Neural cell (in vitro differentiated cells): ENCODE measurements around the gene PCED1B.

ENCODE experiments used
- EP300 ChIP-seq: fragments of 450-650 bp; conservative IDR thresholded peaks from 2 replicates; pipeline ENCODE4 v1.6.1; 2014; ENCODE audit warnings: antibody characterized with exemption, mild to moderate bottlenecking, moderate library complexity; ENCODE audit not compliant: poor library complexity, severe bottlenecking
- EZH2 ChIP-seq: fragments of 200-600, 300-800 bp; shearing (Covaris generic), sonication (generic); IDR thresholded peaks from 2 replicates; pipeline ENCODE4 v1.6.1; 2014; ENCODE audit warnings: antibody characterized with exemption, low read length, borderline replicate concordance, mild to moderate bottlenecking; ENCODE audit not compliant: insufficient read depth, poor library complexity, severe bottlenecking
- POLR2AphosphoS5 ChIP-seq: IDR thresholded peaks from 2 replicates; pipeline ENCODE4 v1.6.1; 2012
- RAD21 ChIP-seq: fragments of 450-650 bp; conservative IDR thresholded peaks from 2 replicates; pipeline ENCODE4 v1.6.1; 2014; ENCODE audit warnings: antibody characterized with exemption, mild to moderate bottlenecking, moderate library complexity
- TAF1 ChIP-seq: IDR thresholded peaks from 2 replicates; pipeline ENCODE4 v1.6.1; 2012; ENCODE audit warnings: low read depth
- TF ChIP-seq, protein P1 (sequence below): fragments of 450-650 bp; IDR thresholded peaks from 2 replicates; pipeline ENCODE4 v1.5.1; 2014; ENCODE audit warnings: antibody characterized with exemption, mild to moderate bottlenecking, moderate library complexity; ENCODE audit not compliant: poor library complexity, severe bottlenecking
- TF ChIP-seq, protein P2 (sequence below): IDR thresholded peaks from 2 replicates; pipeline ENCODE4 v1.6.1; 2012; ENCODE audit warnings: borderline replicate concordance

DNA sequence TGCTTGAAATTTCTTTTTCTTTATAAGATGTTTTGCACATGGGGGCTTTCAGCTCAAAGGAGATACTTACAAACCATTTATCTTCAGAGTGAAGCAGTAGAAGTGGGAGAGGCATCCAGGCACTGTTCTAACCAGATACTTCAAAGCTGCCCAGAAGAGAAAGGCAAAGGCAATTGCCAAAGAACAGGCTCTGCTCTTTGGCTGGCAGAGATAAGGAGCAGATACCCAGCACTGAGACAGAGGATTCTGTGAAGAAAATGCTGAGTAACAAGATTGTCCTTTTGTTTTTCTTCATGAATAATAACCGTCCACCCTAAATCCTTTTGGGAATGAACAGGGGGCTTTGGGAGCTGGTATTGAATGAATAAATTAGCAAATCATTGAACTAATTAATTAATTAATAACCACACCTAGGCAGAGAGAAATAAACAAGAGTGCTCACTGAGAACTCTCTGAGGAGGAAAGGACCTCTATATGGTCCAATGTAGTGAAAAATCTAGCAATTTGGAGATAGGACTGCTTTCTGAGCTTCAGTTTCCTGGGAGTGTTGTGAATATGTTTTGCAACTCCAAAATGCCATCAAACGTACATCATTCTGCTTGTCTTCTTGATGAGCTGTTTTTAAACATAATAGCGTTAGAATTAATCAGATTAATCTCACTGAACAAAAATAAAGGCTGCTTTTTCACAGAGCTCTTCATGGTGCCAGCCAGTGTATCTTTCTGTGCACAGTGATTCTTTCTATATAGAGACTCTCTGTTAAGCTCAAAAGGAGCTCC is 193.2 kb downstream of the PCED1B start:
- TF ChIP-seq POLR2AphosphoS5 (no peak), EZH2 (no peak), RAD21 (no peak), TAF1 (no peak), EP300 (no peak)
- TF ChIP-seq, protein P1, sequence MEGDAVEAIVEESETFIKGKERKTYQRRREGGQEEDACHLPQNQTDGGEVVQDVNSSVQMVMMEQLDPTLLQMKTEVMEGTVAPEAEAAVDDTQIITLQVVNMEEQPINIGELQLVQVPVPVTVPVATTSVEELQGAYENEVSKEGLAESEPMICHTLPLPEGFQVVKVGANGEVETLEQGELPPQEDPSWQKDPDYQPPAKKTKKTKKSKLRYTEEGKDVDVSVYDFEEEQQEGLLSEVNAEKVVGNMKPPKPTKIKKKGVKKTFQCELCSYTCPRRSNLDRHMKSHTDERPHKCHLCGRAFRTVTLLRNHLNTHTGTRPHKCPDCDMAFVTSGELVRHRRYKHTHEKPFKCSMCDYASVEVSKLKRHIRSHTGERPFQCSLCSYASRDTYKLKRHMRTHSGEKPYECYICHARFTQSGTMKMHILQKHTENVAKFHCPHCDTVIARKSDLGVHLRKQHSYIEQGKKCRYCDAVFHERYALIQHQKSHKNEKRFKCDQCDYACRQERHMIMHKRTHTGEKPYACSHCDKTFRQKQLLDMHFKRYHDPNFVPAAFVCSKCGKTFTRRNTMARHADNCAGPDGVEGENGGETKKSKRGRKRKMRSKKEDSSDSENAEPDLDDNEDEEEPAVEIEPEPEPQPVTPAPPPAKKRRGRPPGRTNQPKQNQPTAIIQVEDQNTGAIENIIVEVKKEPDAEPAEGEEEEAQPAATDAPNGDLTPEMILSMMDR = no peak
- TF ChIP-seq, protein P2, sequence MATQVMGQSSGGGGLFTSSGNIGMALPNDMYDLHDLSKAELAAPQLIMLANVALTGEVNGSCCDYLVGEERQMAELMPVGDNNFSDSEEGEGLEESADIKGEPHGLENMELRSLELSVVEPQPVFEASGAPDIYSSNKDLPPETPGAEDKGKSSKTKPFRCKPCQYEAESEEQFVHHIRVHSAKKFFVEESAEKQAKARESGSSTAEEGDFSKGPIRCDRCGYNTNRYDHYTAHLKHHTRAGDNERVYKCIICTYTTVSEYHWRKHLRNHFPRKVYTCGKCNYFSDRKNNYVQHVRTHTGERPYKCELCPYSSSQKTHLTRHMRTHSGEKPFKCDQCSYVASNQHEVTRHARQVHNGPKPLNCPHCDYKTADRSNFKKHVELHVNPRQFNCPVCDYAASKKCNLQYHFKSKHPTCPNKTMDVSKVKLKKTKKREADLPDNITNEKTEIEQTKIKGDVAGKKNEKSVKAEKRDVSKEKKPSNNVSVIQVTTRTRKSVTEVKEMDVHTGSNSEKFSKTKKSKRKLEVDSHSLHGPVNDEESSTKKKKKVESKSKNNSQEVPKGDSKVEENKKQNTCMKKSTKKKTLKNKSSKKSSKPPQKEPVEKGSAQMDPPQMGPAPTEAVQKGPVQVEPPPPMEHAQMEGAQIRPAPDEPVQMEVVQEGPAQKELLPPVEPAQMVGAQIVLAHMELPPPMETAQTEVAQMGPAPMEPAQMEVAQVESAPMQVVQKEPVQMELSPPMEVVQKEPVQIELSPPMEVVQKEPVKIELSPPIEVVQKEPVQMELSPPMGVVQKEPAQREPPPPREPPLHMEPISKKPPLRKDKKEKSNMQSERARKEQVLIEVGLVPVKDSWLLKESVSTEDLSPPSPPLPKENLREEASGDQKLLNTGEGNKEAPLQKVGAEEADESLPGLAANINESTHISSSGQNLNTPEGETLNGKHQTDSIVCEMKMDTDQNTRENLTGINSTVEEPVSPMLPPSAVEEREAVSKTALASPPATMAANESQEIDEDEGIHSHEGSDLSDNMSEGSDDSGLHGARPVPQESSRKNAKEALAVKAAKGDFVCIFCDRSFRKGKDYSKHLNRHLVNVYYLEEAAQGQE = no peak
